Vagina (tissue), 2 donors: ENCODE measurements around the gene SEC24B. TPM values are rescaled to one million over a fixed set of nuclear protein-coding genes. Genes with fewer than 3 reads are reported as not detected.

ENCODE experiments used
- DNase-seq, 2 donors: peaks; one replicate each; pipeline ENCODE4 v3.0.0-alpha.2; 2017; ENCODE audit errors: extremely low spot score in 2 of 2
- H3K27ac ChIP-seq: fragments of 200-600 bp; sonication (generic); one replicate; pipeline ENCODE4 v1.5.1; 2019
- H3K27me3 ChIP-seq: fragments of 200-600 bp; sonication (generic); one replicate; pipeline ENCODE4 v1.5.1; 2019
- H3K36me3 ChIP-seq, 2 donors: fragments of 200-600 bp; sonication (generic); one replicate each; pipeline ENCODE4 v1.5.1; 2017 to 2019
- H3K4me1 ChIP-seq: fragments of 200-600 bp; sonication (generic); one replicate; pipeline ENCODE4 v1.5.1; 2019
- H3K4me3 ChIP-seq, 2 donors: fragments of 200-600 bp; sonication (generic); 1 replicate in 1 of 2; 2 replicates in 1 of 2; pipeline ENCODE4 v1.5.1; 2016 to 2019
- H3K9me3 ChIP-seq: fragments of 200-600 bp; sonication (generic); one replicate; pipeline ENCODE4 v1.5.1; 2019
- CTCF ChIP-seq, 3 experiments: fragments of 450-650 bp in 2 of 3; fragments of 200-600 bp in 1 of 3; sonication (generic) in 1 of 3; IDR thresholded peaks; one replicate each; pipeline ENCODE4 v1.5.1; 2017 to 2019; ENCODE audit warnings: antibody characterized with exemption in 3 of 3, mild to moderate bottlenecking in 2 of 3, moderate library complexity in 2 of 3
- POLR2A ChIP-seq, 2 donors: fragments of 450-650 bp; IDR thresholded peaks; one replicate each; pipeline ENCODE4 v1.6.1; 2017; ENCODE audit warnings: antibody characterized with exemption in 2 of 2, mild to moderate bottlenecking in 2 of 2, moderate library complexity in 2 of 2
- POLR2AphosphoS5 ChIP-seq, 2 donors: sonication (generic); formaldehyde crosslinking; IDR thresholded peaks; one replicate each; pipeline ENCODE4 v1.9.0; 2017; ENCODE audit warnings: antibody characterized with exemption in 2 of 2, mild to moderate bottlenecking in 2 of 2, low read depth in 1 of 2; ENCODE audit not compliant: insufficient read depth in 1 of 2
- intact Hi-C: fragments of 100-400 bp; cut with DNase I; formaldehyde crosslinking; loops from one replicate; pipeline ENCODE4 v1.15.1; 2023
- total RNA-seq: library from RNA; depleted of rRNA; stranded (reverse); fragments of >200 nt; gene quantifications from one replicate; pipeline ENCODE4 v1.2.3, GENCODE V29; 2016

Gene SEC24B
- total RNA-seq, 1 donor from 2014 or later: 42.2 TPM

GRCh38 chr4:109414938-109415337 is 18.7 kb upstream of the SEC24B start:
- Histone ChIP-seq H3K9me3 (no peaks in the 10 kb centered on the region), H3K4me3 (no peak overlapping the region), H3K27ac (no peak overlapping the region), H3K27me3 (no peaks in the 10 kb centered on the region), H3K4me1 (no peaks in the 10 kb centered on the region), H3K36me3 (no peaks in the 10 kb centered on the region)
- intact Hi-C loops: no loop called here
- no peak for DNase-seq
- TF ChIP-seq CTCF (IDR thresholded peaks at IDR 0.05): no peak
- TF ChIP-seq POLR2A (IDR thresholded peaks at IDR 0.05): no peak
- TF ChIP-seq POLR2AphosphoS5 (IDR thresholded peaks at IDR 0.05; ENCODE audit: insufficient read depth in 1 of 2, low read depth in 1 of 2): no peak

DNA sequence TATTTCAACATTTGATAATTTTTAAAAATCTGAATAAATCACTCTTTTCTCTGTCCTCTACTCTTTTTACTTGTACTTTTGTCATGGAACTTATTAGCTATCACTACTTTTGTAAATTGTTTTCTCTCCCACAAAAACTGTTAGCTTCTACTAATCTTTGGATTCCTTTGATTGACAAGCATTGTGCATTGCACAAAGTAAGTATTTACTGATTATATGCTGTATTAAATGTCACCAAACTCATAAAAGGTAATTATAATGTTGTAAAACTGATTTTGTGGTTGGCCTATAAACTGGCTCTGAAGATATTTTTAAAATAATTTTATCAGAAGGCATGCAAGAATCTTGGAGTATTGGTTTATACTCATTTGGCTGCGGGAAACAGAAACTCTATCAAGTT is 15.0 kb upstream of the SEC24B start:
- Histone ChIP-seq H3K27me3 (no peaks in the 10 kb centered on the region), H3K4me3 (no peak overlapping the region), H3K9me3 (no peaks in the 10 kb centered on the region), H3K36me3 (no peaks in the 10 kb centered on the region), H3K27ac (no peak overlapping the region), H3K4me1 (no peaks in the 10 kb centered on the region)
- DNase-seq: no peak
- TF ChIP-seq CTCF (IDR thresholded peaks at IDR 0.05) (no peak), POLR2AphosphoS5 (IDR thresholded peaks at IDR 0.05; ENCODE audit: insufficient read depth in 1 of 2, low read depth in 1 of 2) (no peak), POLR2A (IDR thresholded peaks at IDR 0.05) (no peak)
- intact Hi-C loops: no loop called here

- H3K4me3 ChIP-seq: no peak overlapping the region
- H3K9me3 ChIP-seq: no peaks in the 10 kb centered on the region
- H3K4me1 ChIP-seq: no peaks in the 10 kb centered on the region
- DNase-seq: no peak
- TF ChIP-seq CTCF (IDR thresholded peaks at IDR 0.05) (no peak), POLR2AphosphoS5 (IDR thresholded peaks at IDR 0.05; ENCODE audit: insufficient read depth in 1 of 2, low read depth in 1 of 2) (no peak), POLR2A (IDR thresholded peaks at IDR 0.05) (no peak)
- H3K27ac ChIP-seq: no peak overlapping the region
- intact Hi-C loops: loop anchor here (5.0 to 10.0 kb wide), 2 partner anchors 395 to 558 kb away; partner anchors contain the start of gene GAR1
- no peaks in the 10 kb centered on the region for H3K36me3 ChIP-seq
- no peaks in the 10 kb centered on the region for H3K27me3 ChIP-seq
Observed at GRCh38 chr4:109419679-109420078, 13.9 kb upstream of the SEC24B start.

GRCh38 chr4:109424093-109424841 is 9.3 kb upstream of the SEC24B start:
- no peaks in the 10 kb centered on the region for H3K9me3 ChIP-seq
- no peaks in the 10 kb centered on the region for H3K27me3 ChIP-seq
- DNase-seq: no peak
- intact Hi-C loops: loop anchor here (5.0 to 10.0 kb wide), 2 partner anchors 391 to 553 kb away; partner anchors contain the start of gene GAR1
- no peaks in the 10 kb centered on the region for H3K4me1 ChIP-seq
- H3K4me3 ChIP-seq: no peak overlapping the region
- H3K36me3 ChIP-seq: no peaks in the 10 kb centered on the region
- H3K27ac ChIP-seq: no peak overlapping the region
- TF ChIP-seq POLR2AphosphoS5 (IDR thresholded peaks at IDR 0.05; ENCODE audit: insufficient read depth in 1 of 2, low read depth in 1 of 2): no peak
- no peak for TF ChIP-seq POLR2A (IDR thresholded peaks at IDR 0.05)
- no peak for TF ChIP-seq CTCF (IDR thresholded peaks at IDR 0.05)

DNA sequence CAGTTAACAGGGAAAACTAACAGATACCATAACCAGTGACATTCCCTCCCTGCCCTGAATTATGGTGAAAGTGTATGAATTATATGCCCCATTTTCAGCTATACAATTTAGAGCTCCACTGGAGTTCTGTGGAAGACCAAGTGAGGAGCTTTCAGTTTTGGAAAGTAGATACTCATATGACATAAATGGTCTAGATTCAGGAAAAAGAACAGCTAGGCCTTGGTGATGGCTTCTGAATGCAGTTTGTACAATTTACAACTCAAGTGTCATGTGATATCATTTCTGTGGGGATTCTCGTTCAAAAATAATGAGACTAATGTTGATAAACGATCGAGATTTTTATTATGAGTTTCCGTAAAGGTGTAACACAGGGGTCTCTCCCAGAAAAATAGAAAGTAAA is 8.2 kb upstream of the SEC24B start:
- no peak for DNase-seq
- Histone ChIP-seq H3K36me3 (no peaks in the 10 kb centered on the region), H3K4me3 (no peak overlapping the region), H3K27ac (no peak overlapping the region), H3K9me3 (no peaks in the 10 kb centered on the region), H3K27me3 (no peaks in the 10 kb centered on the region), H3K4me1 (no peaks in the 10 kb centered on the region)
- TF ChIP-seq CTCF (IDR thresholded peaks at IDR 0.05) (no peak), POLR2AphosphoS5 (IDR thresholded peaks at IDR 0.05; ENCODE audit: insufficient read depth in 1 of 2, low read depth in 1 of 2) (no peak)
- intact Hi-C loops: loop anchor here (10.0 kb wide), 1 partner anchor 389 kb away; the partner anchor contains the start of gene GAR1
